Hematopoietic multipotent progenitor cell (in vitro differentiated cells): ENCODE measurements around the gene SLC38A3. TPM values are rescaled to one million over a fixed set of nuclear protein-coding genes. Genes with fewer than 3 reads are reported as not detected.
A peak's percentile ranks its signal among the peaks of the same experiment; 100 is the strongest.

ENCODE experiments used
- DNase-seq, 3 donors: peaks; one replicate each; pipeline ENCODE4 v3.0.0-alpha.2; 2011 to 2015; ENCODE audit warnings: low read depth in 2 of 3, low spot score in 2 of 3
- total RNA-seq: library from RNA; depleted of rRNA; stranded (reverse); fragments of >200 nt; gene quantifications from one replicate; pipeline ENCODE4 v1.2.3, GENCODE V29; 2012

SLC38A3 gene
- total RNA-seq, 1 donor: under 0.01 TPM

- DNase-seq: no peak
Observed at GRCh38 chr3:50168791-50169190, 36.3 kb upstream of the SLC38A3 start.

DNA sequence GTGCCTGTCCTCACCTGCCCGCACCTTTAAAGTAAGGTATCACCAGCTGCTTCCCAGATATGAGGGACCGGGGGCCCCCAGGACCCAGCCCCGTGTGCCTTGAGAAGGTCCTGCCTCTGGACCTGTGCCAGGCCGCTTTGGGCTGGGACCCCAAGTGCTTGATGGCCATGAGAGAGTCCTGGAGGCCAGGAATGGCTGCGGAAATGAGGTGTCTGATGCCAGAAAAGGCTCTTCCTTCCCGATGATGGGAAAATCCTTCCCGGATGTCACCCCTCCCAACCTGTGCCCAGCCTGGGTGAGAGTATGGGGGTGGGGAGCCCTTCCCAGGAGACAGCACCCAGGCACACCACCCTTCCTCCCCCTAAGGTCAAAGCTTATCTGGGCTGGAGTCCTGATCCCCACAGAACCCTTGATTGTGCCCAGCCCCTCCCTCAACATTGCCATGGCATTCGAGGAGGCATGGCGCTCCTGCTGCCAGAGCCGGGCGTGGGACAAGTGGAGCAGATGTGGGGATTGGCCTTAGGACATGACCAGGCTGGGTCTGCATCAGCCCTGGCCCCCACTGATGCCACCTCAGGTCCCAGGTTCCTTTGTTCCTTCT lies 35.7 kb upstream of the SLC38A3 start:
- DNase-seq: no peak

DNA sequence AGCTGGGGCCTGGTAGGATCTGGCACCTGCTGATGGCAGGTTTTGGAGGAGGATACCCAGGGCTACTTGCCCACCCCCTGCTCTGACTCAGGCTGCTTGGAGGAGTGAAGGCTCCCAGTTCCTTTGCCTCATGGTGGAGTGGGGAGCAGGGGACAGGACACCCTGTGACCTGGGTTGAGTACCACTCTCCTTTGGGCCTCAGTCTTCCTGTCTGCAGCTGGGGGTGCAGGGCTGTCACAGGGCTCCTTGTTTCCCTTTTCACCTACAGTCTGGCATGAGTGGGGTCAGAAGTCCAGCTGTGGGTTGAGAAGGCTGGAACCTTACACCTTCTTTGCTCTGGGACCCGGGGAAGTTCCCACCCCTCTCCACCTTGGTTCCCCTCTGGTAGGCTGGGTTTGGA lies 35.2 kb upstream of the SLC38A3 start:
- no peak for DNase-seq

DNA sequence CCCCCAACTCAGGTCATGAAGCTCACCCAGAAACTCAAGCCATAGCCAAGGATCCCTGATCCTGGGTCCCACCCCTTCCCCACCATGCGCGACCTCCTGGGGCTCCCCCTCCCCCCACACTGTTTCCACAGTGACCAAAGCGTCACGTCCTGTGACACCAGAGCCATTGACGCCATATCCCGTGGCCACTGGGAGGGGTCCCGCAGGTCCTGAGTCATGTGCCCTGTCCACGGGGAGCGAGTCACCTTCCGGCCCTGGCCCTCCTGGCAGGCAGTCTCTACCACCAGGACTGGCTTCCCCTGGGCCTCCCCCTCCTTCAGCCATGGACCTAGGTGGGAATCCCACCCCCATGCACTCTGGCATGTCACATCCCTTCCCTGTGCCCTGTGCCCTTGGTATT lies 34.4 kb upstream of the SLC38A3 start:
- no peak for DNase-seq

GRCh38 chr3:50171540-50172301 lies 33.4 kb upstream of the SLC38A3 start:
- DNase-seq: no peak

GRCh38 chr3:50172626-50173220 lies 32.3 kb upstream of the SLC38A3 start:
- DNase-seq: no peak

GRCh38 chr3:50173685-50174516 lies 31.2 kb upstream of the SLC38A3 start:
- peak in 1 of 3 donors; percentile 27 for DNase-seq

DNA sequence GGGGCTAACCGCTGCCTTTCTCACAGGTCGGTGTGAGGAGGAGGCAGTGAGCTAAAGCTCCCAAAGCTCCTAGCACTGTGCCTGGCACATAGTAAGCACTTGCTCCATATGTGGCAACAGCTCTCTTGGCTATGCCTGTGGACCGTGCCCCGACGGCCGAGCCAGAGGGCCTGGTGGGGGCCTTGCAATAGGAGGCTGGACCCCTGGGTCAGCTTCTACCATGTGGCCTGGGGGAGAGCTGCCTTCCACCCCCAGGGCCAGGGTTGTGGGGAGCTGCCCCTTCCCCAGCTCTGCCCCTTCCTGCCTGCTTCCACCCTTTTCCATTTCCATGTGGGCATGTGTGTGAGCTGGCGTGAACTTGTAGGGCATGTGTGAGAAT lies 30.6 kb upstream of the SLC38A3 start:
- no peak for DNase-seq

GRCh38 chr3:50174947-50175524 lies 30.0 kb upstream of the SLC38A3 start:
- DNase-seq: no peak

- no peak for DNase-seq
Observed at GRCh38 chr3:50177346-50177745, 27.7 kb upstream of the SLC38A3 start.

DNA sequence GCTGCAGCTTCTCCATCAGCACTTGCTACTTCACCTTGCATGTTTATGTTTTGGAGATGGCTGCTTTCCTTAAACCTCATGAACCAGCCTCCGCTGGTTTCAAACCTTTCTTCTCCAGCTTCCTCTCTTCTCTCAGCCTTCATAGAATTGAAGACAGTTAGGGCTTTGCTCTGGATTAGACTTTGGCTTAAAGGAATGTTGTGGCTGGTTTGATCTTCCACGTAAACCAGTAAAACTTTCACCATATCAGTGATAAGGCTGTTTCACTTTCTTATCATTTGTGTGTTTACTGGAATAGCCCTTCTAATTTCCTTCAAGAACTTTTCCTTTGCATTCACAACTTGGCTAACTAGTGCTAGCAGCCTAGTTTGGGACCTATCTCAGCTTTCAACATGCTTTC lies 25.4 kb upstream of the SLC38A3 start:
- no peak for DNase-seq

GRCh38 chr3:50181985-50182384 lies 23.1 kb upstream of the SLC38A3 start:
- no peak for DNase-seq

DNA sequence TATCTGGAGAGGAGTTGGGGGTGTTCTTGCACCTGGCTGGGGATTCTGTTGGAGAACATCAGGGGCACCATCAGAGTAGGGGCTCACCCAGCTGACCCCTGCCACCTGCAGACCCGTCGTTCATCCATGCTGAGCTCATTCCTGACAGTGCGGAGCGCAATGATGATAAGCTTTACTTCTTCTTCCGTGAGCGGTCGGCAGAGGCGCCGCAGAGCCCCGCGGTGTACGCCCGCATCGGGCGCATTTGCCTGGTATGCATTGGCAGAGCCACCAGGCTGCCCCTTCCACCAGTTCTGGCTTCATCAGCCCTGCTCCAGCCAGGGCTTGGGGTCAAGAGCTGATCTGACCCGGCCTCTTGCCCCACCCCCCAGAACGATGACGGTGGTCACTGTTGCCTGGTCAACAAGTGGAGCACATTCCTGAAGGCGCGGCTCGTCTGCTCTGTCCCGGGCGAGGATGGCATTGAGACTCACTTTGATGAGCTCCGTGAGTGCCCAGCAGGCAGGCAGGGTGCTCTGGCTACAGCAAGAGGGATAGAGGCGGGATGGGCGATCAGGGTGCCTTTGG lies 22.5 kb upstream of the SLC38A3 start:
- no peak for DNase-seq

DNA sequence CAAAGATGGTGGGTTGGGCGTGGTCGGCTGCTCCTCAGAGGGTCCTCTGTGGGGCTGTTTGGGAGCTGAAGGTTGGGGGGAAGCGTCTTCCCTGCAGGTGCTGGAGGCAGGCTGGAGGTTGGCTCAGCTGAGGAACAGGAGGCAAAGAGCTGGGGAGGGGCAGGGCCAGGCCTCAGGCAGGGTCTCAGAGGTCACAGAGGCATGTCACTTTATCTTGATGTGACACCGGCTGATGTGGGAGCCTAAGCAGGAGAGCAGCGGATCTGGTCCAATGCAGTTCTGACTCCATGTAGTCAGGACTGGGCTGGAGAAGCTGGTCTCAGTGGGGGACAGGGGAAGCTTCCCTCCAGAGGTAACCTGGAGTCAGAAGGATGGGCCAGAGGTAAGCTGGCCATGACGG lies 21.3 kb upstream of the SLC38A3 start:
- DNase-seq: no peak

- no peak for DNase-seq
Observed at GRCh38 chr3:50184242-50184978, 20.7 kb upstream of the SLC38A3 start.

GRCh38 chr3:50185230-50185629 lies 19.8 kb upstream of the SLC38A3 start:
- no peak for DNase-seq

GRCh38 chr3:50186096-50186495 lies 19.0 kb upstream of the SLC38A3 start:
- no peak for DNase-seq

- DNase-seq: no peak
Observed at GRCh38 chr3:50187750-50188149, 17.3 kb upstream of the SLC38A3 start.

DNA sequence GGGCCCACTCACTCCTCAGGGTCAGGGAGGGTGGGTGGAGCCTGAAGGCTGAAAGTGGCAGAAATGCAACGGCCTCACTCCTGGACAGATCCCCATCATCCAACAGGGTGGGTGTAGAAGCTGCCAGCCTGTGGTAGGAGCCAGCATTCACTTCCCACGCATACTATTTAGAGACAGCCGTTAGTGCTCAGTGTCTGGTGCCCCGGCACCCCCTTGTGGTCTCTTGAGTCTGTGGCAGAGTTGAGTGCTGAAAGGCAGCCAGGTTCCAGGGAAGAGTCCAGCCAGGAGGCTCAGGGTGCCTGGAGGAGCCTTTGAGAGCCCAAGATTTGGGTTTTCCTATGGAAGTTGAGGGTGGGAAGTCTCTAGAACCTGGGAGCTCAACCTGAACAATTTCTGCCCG lies 15.8 kb upstream of the SLC38A3 start:
- peak in 2 of 3 donors; percentile 66 to 85 for DNase-seq

DNA sequence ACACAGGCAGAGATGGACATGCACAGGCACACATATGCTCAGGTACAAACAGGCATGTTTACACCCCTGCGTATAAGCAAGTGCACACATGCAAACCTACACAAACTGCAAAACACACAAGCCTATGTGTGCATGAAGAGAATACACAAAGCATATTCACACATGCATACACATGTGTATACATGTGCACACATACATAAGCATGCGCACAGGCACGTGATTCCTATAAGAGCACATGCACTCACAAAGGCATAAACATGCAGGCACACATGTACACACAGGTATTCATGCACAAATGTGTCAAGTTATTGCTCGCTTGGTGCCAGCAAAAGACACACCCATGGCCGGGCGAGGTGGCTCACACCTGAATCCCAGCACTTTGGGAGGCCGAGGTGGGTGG lies 15.1 kb upstream of the SLC38A3 start:
- no peak for DNase-seq
